ENCODE measurements around the gene NPDC1. TPM values are rescaled to one million over a fixed set of nuclear protein-coding genes. Genes with fewer than 3 reads are reported as not detected.

The NPDC1 gene
- total RNA-seq, 1 experiment from 2014 or later: 25.4 TPM

GRCh38 chr9:137041124-137041523, 4.9 kb downstream of the NPDC1 start:
- intact Hi-C loops (cut with micrococcal nuclease): no loop called here
- ATAC-seq: no peak
- POLR2A ChIA-PET (ENCODE audit: unreplicated experiment): no interaction called here

GRCh38 chr9:137040568-137040967, 5.4 kb downstream of the NPDC1 start:
- H3K4me3 ChIP-seq (ENCODE audit: low read length): no peak overlapping the region
- peaks cover 24% of the 10 kb centered on the region for H3K79me2 ChIP-seq (ENCODE audit: low read length)
- peaks cover 9% of the 10 kb centered on the region; the same call in 1 of the 2 replicates for H3K4me1 ChIP-seq (ENCODE audit: insufficient read depth, low read length)
- no TSS peak for BruUV-seq (replicated peaks)
- no peak overlapping the region for H2AFZ ChIP-seq (ENCODE audit: low read length)
- no peak for ATAC-seq
- ChIA-PET POLR2A (ENCODE audit: unreplicated experiment) (no interaction called here), CTCF (no interaction called here)
- no peak overlapping the region for H3K27ac ChIP-seq (ENCODE audit: low read length)
- H3K9me2 ChIP-seq (replicated peaks; ENCODE audit: low read length): no peaks in the 10 kb centered on the region
- DNase-seq: no peak
- H3K4me2 ChIP-seq (ENCODE audit: low read length): no peak overlapping the region
- intact Hi-C loops (cut with micrococcal nuclease): no loop called here
- peaks cover 7% of the 10 kb centered on the region; the same call in 1 of the 2 replicates for H4K20me1 ChIP-seq (ENCODE audit: low read length)
- no peaks in the 10 kb centered on the region for H3K27me3 ChIP-seq (ENCODE audit: low read length)
- H3K9me3 ChIP-seq (ENCODE audit: low read length): no peaks in the 10 kb centered on the region
- no peak overlapping the region for H3K9ac ChIP-seq (ENCODE audit: low read length)
- H3K36me3 ChIP-seq (ENCODE audit: low read depth, low read length): no peaks in the 10 kb centered on the region
- TF ChIP-seq EZH2phosphoT487 (IDR thresholded peaks at IDR 0.05; ENCODE audit: borderline replicate concordance, low read length) (no peak), EZH2 (IDR thresholded peaks at IDR 0.05; ENCODE audit: low read length, unreplicated experiment) (no peak), CTCF (conservative IDR thresholded peaks at IDR 0.05; ENCODE audit: low read depth, low read length) (no peak)
- H3F3A ChIP-seq (ENCODE audit: low read length, unreplicated experiment): no peaks in the 10 kb centered on the region

More at GRCh38 chr9:137041124-137041523, 4.9 kb downstream of the NPDC1 start:
- H3K79me2 ChIP-seq (ENCODE audit: low read length): peaks cover 24% of the 10 kb centered on the region
- no peak for TF ChIP-seq EZH2 (IDR thresholded peaks at IDR 0.05; ENCODE audit: low read length, unreplicated experiment)
- no peak for TF ChIP-seq CTCF (conservative IDR thresholded peaks at IDR 0.05; ENCODE audit: low read depth, low read length)
- TF ChIP-seq EZH2phosphoT487 (IDR thresholded peaks at IDR 0.05; ENCODE audit: borderline replicate concordance, low read length): no peak
- no peak overlapping the region for H3K27ac ChIP-seq (ENCODE audit: low read length)
- H4K20me1 ChIP-seq (ENCODE audit: low read length): peaks cover 7% of the 10 kb centered on the region; the same call in 1 of the 2 replicates
- H3F3A ChIP-seq (ENCODE audit: low read length, unreplicated experiment): no peaks in the 10 kb centered on the region
- H3K9ac ChIP-seq (ENCODE audit: low read length): no peak overlapping the region
- no peak overlapping the region for H2AFZ ChIP-seq (ENCODE audit: low read length)
- no peaks in the 10 kb centered on the region for H3K27me3 ChIP-seq (ENCODE audit: low read length)
- CTCF ChIA-PET: no interaction called here
- DNase-seq: no peak
- no peaks in the 10 kb centered on the region for H3K9me3 ChIP-seq (ENCODE audit: low read length)
- peaks cover 9% of the 10 kb centered on the region; the same call in 1 of the 2 replicates for H3K4me1 ChIP-seq (ENCODE audit: insufficient read depth, low read length)
- no peaks in the 10 kb centered on the region for H3K36me3 ChIP-seq (ENCODE audit: low read depth, low read length)
- H3K4me2 ChIP-seq (ENCODE audit: low read length): no peak overlapping the region
- H3K4me3 ChIP-seq (ENCODE audit: low read length): no peak overlapping the region
- no peaks in the 10 kb centered on the region for H3K9me2 ChIP-seq (replicated peaks; ENCODE audit: low read length)
- no TSS peak for BruUV-seq (replicated peaks)

GRCh38 chr9:137039611-137040366, 6.2 kb downstream of the NPDC1 start:
- BruUV-seq (replicated peaks): no TSS peak
- H4K20me1 ChIP-seq (ENCODE audit: low read length): peaks cover 7% of the 10 kb centered on the region; the same call in 1 of the 2 replicates
- H3K36me3 ChIP-seq (ENCODE audit: low read depth, low read length): no peaks in the 10 kb centered on the region
- H3K9me2 ChIP-seq (replicated peaks; ENCODE audit: low read length): no peaks in the 10 kb centered on the region
- H3K27me3 ChIP-seq (ENCODE audit: low read length): no peaks in the 10 kb centered on the region
- no peak overlapping the region for H3K4me3 ChIP-seq (ENCODE audit: low read length)
- DNase-seq (no peak), ATAC-seq (no peak)
- CTCF ChIA-PET: no interaction called here
- peaks cover 13% of the 10 kb centered on the region for H3K4me1 ChIP-seq (ENCODE audit: insufficient read depth, low read length)
- intact Hi-C loops (cut with micrococcal nuclease): loop anchor here (5.0 kb wide), 1 partner anchor 252 kb away; no protein-coding TSS in a partner anchor
- no peak overlapping the region for H3K4me2 ChIP-seq (ENCODE audit: low read length)
- H3K79me2 ChIP-seq (ENCODE audit: low read length): peaks cover 17% of the 10 kb centered on the region
- H3K9me3 ChIP-seq (ENCODE audit: low read length): no peaks in the 10 kb centered on the region
- H2AFZ ChIP-seq (ENCODE audit: low read length): no peak overlapping the region
- POLR2A ChIA-PET (ENCODE audit: unreplicated experiment): no interaction called here
- no peak for TF ChIP-seq CTCF (conservative IDR thresholded peaks at IDR 0.05; ENCODE audit: low read depth, low read length)
- no peak for TF ChIP-seq EZH2 (IDR thresholded peaks at IDR 0.05; ENCODE audit: low read length, unreplicated experiment)
- no peak for TF ChIP-seq EZH2phosphoT487 (IDR thresholded peaks at IDR 0.05; ENCODE audit: borderline replicate concordance, low read length)
- no peak overlapping the region for H3K27ac ChIP-seq (ENCODE audit: low read length)
- H3K9ac ChIP-seq (ENCODE audit: low read length): no peak overlapping the region
- no peaks in the 10 kb centered on the region for H3F3A ChIP-seq (ENCODE audit: low read length, unreplicated experiment)
